D721Med (cell line): ENCODE measurements around the gene CKAP5.

ENCODE experiments used
- DNase-seq: peaks from one replicate; pipeline ENCODE4 v3.0.0; 2011; ENCODE audit warnings: low spot score; ENCODE audit not compliant: insufficient read length
- FAIRE-seq: peaks from 2 replicates; lab custom pipeline; 2011; peaks lifted over from hg19 to GRCh38; lab: Jason Lieb, UNC
- CTCF ChIP-seq: IDR thresholded peaks from 2 replicates; pipeline ENCODE4 v1.5.1; 2012; ENCODE audit warnings: mild to moderate bottlenecking, control low read depth; ENCODE audit not compliant: insufficient read depth; ENCODE audit errors: missing control alignments

The CKAP5 gene

GRCh38 chr11:46741600-46742484 lies 104.2 kb downstream of the CKAP5 start:
- FAIRE-seq (no peak), DNase-seq (no peak)
- TF ChIP-seq CTCF, result no peak

DNA sequence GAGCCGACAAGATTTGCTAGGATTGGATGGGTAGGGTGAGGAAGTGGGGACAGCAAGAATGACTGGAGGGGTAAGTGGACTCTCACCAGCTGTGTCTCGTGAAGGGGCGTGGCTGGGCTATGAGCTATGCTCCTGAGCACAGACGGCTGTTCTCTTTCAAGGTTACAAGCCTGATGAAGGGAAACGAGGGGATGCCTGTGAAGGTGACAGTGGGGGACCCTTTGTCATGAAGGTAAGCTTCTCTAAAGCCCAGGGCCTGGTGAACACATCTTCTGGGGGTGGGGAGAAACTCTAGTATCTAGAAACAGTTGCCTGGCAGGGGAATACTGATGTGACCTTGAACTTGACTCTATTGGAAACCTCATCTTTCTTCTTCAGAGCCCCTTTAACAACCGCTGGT lies 107.2 kb downstream of the CKAP5 start:
- DNase-seq, result no peak
- FAIRE-seq, result no peak
- no peak for TF ChIP-seq CTCF

DNA sequence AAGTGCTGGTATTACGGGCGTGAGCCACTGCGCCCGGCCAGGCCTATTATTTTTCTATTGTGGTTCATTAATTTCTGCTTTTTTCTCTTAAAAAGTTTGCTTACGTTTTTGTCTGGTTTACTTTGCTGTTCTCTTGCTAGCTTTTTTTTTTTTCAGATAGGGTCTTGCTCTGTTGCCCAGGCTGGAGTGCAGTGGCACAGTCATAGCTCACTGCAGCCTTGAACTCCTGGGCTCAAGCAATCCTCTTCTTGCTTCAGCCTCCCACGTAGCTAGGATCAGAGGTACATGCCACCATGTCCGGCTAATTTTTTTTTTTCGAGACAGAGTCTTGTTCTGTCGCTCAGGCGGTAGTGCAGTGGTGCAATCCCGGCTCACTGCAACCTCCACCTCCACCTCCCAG lies 108.4 kb downstream of the CKAP5 start:
- no peak for TF ChIP-seq CTCF
- no peak for FAIRE-seq
- DNase-seq, result no peak

- FAIRE-seq (no peak), DNase-seq (no peak)
- TF ChIP-seq CTCF, result no peak
Measured at GRCh38 chr11:46736615-46737014, 109.5 kb downstream of the CKAP5 start.

GRCh38 chr11:46736146-46736545 lies 109.9 kb downstream of the CKAP5 start:
- DNase-seq (no peak), FAIRE-seq (no peak)
- TF ChIP-seq CTCF, result no peak

DNA sequence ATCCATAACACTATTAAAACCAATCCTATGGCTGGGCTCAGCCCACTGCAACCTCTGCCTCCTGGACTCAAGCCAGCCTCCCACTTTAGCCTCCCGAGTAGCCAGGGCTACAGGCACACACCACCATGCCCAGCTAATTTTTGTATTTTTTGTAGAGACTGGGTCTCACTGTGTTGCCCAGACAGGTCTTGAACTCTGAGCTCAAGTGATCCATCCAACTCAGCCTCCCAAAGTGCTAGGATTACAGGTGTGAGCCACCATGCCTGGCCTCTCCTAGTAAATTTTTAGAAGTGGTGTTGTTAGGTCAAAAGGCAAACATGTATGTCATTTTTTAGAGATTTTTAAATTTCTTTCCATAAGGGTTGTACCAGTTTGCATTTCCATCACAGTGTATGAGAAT lies 112.8 kb downstream of the CKAP5 start:
- no peak for TF ChIP-seq CTCF
- FAIRE-seq (no peak), DNase-seq (no peak)

- no peak for TF ChIP-seq CTCF
- DNase-seq (no peak), FAIRE-seq (no peak)
Measured at GRCh38 chr11:46731545-46731944, 114.5 kb downstream of the CKAP5 start.
